Activated CD4-positive, alpha-beta T cell treated with anti-CD3 and anti-CD28 coated beads, Interleukin-10, Interleukin-2, amounts not matched to agents 100 ng/mL and 50 ng/mL, durations not matched to agents 16 hours and 8 hours (primary cell): ENCODE results near the gene IGFN1.

Source experiments
- DNase-seq: peaks from one replicate; pipeline ENCODE4 v3.0.0-alpha.2; 2020

IGFN1 gene

DNA sequence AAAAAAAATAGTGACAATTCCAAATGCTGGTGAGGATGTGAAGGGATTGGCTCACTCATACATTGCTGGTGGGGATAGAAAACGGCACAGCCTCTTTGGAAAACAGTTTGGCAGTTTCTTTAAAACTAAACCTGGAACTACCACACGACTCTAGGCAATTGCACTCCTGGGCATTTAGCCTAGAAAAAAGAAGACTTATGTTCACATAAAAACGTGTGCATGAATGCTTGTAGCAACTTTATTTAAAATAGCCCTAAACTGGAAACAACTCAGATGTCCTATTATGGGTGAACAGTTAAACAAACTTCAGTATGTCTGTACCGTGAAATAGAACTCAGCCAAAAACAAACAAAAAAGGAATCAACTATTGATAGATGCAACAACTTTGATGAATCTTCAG, 26.9 kb upstream of the IGFN1 start:
- no peak for DNase-seq

- no peak for DNase-seq
Measured at GRCh38 chr1:201164645-201165044, 26.0 kb upstream of the IGFN1 start.

- DNase-seq, result no peak
Measured at GRCh38 chr1:201167041-201167991, 23.3 kb upstream of the IGFN1 start.

GRCh38 chr1:201169203-201169602, 21.4 kb upstream of the IGFN1 start:
- no peak for DNase-seq

- no peak for DNase-seq
Measured at GRCh38 chr1:201169971-201170532, 20.6 kb upstream of the IGFN1 start.

- DNase-seq, result peak; percentile 84
Measured at GRCh38 chr1:201170533-201171062, 20.0 kb upstream of the IGFN1 start.

DNA sequence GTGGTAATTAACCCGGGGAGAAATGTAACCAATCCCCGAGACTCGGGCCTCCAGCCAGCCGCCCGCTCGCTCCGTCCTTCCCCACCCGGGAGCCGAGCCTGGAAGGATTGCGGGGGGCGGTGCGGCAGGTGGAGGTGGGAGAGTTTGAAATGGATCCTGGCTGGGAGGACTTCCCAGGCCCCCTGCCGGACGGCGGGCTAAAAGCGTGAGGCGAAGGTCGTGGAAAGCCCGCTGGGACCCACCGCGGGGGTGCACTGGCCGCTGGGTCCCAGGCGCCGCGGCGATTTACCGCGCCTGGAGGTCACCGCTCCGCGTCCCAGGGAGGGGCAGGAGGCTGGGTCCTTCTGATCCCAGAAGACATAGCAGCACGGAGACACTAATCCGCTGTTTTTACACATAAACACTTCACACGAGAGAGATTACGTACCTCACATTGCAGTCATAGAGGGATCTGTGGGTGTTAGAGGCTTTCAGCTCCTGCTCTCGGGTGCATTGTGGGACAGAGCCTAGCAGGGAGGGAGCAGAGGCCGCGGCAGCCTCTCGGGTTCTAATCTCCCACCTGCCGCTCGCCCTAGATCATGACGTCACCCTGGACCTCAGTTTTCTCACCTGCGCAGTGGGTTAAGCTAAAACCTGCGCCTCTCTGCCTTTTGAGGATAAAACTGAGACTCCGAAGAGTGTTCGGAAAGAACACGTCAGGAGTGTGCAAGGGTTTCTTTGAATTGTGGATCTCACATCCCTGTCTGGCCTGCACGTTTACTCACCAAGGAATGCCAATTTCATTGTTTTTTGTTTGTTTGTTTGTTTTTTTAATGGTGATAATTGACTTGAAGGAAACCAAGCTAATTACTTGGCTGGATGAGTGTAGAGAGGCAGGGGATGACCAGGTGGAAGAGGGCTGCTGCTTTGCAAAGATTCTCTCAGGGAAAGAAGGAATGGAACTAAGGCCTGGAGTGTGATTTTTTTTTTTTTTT, 19.3 kb upstream of the IGFN1 start:
- peak; percentile 58 for DNase-seq

- no peak for DNase-seq
Measured at GRCh38 chr1:201172326-201172725, 18.3 kb upstream of the IGFN1 start.

GRCh38 chr1:201172999-201173610, 17.5 kb upstream of the IGFN1 start:
- no peak for DNase-seq

GRCh38 chr1:201173736-201174135, 16.9 kb upstream of the IGFN1 start:
- no peak for DNase-seq

- DNase-seq, result no peak
Measured at GRCh38 chr1:201175820-201176500, 14.7 kb upstream of the IGFN1 start.

DNA sequence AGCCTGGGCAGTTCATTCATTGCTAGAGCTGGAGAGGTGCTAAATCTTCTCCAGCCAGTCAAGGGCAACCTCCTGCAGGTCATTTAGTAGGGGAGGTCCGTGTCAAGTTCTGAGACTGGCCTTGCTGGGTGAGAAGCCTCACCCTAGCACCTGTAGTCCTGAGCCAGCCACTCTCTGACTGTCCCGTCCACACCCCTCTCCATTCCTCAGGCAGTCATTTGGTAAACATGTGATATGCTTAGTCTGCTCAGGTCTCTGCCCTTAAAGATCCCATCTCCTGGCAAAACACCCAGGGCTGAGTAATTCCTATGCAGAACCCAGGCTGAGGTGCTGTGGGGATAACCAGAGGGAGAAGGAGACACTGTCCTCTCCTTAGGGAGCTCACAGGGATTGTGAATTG, 13.7 kb upstream of the IGFN1 start:
- no peak for DNase-seq

DNA sequence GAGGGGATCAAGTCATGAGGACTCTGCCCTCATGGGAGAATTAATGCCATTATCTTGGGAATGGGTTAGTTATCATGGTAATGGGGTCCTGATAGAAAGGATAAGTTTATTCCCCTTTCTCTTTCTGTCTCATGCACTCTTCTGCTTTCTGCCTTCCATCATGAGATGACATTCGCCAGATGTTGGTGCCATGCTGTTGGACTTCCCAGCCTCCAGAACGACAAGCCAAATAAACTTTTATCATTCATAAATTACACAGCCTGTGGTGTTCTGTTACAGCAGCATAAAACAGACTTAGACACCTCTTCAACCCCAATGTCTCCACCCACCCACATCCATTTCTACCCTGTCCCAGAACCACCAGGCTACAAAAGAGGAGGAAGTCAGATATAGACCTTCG, 11.9 kb upstream of the IGFN1 start:
- DNase-seq, result no peak

- DNase-seq, result no peak
Measured at GRCh38 chr1:201180141-201180540, 10.5 kb upstream of the IGFN1 start.

- no peak for DNase-seq
Measured at GRCh38 chr1:201180901-201181300, 9.7 kb upstream of the IGFN1 start.

GRCh38 chr1:201181323-201181722, 9.3 kb upstream of the IGFN1 start:
- DNase-seq, result no peak

DNA sequence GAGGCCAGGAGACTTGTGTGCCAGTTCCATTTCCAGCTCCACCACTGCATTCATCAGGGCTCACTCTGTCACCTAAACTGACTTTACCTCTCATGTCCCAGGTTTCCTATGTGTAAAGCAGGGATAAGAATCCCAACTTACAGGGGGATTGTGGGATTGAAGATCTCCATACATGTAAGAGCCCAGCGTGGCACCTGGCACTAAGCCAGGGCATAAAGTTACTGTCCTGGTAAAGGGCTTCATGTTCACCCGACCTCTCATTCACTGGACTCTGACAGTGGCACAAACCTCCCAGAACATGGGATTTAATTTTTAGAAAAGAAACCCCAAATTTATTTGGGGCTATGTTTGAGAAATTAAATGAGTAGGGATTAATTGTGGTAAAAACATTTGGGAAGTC, 8.9 kb upstream of the IGFN1 start:
- no peak for DNase-seq

DNA sequence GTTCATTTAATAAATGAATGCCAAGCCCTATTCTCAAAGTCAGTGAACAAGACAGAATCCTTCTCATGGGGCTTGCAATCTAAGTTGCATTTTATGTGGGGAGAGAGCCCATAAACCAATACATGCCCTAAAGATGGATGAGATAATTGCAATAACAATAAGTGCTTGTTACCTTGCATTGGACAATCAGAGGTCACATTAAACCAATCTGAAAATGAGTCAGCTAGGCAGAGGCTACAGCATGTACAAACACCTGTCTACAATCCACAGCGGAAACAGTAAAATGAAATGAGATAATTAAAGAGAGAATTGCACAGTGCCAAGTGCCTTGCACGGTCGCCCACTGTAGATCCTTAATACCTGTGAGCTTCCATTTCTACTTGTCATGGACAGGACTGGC, 7.4 kb upstream of the IGFN1 start:
- DNase-seq, result no peak

DNA sequence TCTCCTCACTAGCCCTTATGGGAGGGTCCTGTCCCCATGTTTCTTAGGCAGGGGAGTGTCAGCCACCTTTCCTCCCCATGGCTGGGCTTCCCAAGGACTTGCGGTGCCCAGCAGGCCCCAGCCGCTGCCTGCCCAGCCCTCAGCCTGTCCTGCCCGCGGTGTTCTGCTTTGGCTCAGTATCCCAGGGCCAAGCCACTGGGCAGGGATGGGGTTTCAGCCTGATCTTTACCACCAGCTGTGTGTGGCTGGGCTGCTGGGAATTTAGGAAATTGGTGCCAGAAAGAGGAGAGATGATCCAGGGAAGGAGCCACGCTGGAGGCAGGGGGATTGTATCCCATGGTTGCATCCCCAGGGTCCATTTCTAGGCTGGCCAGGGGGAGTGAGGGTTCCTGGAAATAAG, 6.9 kb upstream of the IGFN1 start:
- no peak for DNase-seq

DNA sequence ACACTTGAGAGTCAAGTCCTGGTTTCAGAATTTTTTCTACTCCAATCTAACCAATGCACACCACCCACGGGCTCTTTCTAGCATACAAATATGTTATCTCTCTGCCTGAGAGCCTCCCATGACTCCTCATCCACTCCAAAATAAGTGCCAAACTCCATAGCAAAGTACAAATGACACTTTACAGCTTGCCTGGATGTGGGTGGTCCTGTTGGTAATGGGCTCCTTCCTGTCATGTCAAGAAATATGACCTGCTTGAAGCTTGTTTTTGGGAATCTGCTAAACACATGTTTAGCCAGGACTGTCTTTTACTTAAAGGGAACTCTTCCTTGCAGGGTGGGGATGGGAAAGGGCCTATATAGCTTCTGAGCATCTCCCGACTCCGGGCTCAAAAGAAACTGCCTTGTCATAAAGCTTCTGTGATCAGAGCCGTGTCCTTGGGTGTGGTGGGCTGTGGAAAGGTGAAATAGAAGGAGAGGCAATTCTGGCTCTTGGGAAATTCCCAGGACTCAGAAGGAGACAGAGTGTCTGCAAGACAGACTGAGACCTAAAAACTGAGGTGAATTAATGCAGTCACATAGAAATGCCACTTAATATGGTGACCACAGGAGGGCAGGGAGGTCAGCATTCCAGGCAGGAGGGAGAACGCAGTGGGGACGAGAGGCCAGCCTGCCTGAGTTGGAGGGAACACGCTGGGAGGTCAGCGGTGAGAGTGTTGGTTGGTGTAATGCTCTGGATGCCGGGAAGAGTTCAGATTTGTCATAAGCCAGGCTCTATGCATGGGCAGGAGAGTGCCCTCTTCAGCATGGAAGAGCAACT, 6.1 kb upstream of the IGFN1 start:
- DNase-seq, result no peak

- DNase-seq, result no peak
Measured at GRCh38 chr1:201185123-201185453, 5.5 kb upstream of the IGFN1 start.
